ENCODE results near the gene ANTKMT.
A peak's percentile ranks its signal among the peaks of the same experiment; 100 is the strongest.

Gene ANTKMT

DNA sequence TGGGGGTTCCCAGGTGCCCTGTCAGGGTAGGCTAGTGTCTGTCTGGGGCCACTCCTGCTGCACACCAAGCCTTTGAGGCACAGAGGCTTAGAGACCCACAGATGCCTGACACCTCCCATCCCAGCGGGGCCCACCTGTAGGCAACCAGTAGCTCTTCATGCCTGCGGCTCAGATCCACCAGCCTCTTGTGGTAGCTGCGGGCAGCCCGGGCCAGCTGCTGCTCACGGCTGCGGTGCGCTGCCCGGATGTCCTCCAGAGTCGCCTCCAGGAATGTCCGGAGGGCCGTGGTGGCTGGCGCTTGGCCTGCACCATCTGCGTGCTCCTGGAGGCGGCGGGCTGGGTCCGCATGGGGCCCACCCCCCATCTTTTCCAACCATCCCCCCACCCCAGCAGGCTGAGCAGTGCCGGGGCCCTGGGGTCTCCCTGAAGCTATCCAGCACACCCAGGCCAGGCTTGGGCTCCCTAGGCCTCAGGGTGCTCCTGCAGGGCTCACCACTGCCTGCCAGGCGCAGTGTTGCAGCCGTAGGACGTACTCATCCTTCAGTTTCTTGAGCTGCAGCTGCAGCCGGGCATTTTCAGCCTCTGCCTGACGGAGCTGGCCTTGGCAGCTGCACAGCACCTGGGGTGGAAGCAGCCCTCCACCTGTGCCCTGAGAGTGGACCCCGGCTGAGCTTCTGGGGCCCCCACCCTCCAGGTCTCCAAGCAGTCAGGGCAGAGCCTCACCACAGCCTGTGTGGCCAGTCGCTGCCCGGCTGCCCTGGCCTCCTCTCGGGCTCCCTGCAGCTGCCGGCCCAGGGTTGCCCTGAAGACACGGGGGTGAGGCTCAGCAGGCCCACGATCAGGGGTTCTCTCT lies 3.5 kb downstream of the ANTKMT start:
- TF ChIP-seq, protein P1, sequence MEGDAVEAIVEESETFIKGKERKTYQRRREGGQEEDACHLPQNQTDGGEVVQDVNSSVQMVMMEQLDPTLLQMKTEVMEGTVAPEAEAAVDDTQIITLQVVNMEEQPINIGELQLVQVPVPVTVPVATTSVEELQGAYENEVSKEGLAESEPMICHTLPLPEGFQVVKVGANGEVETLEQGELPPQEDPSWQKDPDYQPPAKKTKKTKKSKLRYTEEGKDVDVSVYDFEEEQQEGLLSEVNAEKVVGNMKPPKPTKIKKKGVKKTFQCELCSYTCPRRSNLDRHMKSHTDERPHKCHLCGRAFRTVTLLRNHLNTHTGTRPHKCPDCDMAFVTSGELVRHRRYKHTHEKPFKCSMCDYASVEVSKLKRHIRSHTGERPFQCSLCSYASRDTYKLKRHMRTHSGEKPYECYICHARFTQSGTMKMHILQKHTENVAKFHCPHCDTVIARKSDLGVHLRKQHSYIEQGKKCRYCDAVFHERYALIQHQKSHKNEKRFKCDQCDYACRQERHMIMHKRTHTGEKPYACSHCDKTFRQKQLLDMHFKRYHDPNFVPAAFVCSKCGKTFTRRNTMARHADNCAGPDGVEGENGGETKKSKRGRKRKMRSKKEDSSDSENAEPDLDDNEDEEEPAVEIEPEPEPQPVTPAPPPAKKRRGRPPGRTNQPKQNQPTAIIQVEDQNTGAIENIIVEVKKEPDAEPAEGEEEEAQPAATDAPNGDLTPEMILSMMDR (IDR thresholded peaks at IDR 0.05) = no peak
- Mint-ChIP-seq H3K36me3 (ENCODE audit: low read depth) (no peaks in the 10 kb centered on the region), H3K27ac (no peak overlapping the region), H3K9me3 (no peaks in the 10 kb centered on the region), H3K4me1 (peaks cover 10% of the 10 kb centered on the region), H3K4me3 (no peak overlapping the region), H3K27me3 (ENCODE audit: low read depth, poor library complexity) (peaks cover 12% of the 10 kb centered on the region)
- no peak for DNase-seq

DNA sequence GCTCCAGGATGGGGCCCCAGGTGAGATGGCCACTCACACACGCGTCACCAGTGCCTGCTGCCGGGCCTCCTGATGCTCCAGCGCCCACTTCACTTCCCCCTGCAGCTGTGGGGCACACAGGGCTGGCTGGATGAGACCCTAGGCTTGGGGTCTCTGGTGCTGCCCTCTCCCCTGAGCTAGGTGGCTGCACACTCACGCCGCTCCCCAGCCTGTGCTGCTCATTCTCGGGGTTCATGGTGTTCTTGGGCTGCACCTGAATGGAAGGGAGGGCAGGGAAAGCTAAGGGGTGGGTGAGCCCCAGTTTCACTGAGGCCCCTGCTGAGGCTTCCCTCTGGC lies 4.1 kb downstream of the ANTKMT start:
- no peaks in the 10 kb centered on the region for H3K9me3 Mint-ChIP-seq
- TF ChIP-seq, protein P1 (IDR thresholded peaks at IDR 0.05) = no peak
- H3K36me3 Mint-ChIP-seq (ENCODE audit: low read depth) = no peaks in the 10 kb centered on the region
- DNase-seq = no peak
- H3K4me3 Mint-ChIP-seq = no peak overlapping the region
- no peak overlapping the region for H3K27ac Mint-ChIP-seq
- H3K27me3 Mint-ChIP-seq (ENCODE audit: low read depth, poor library complexity) = peaks cover 12% of the 10 kb centered on the region
- peaks cover 4% of the 10 kb centered on the region for H3K4me1 Mint-ChIP-seq

DNA sequence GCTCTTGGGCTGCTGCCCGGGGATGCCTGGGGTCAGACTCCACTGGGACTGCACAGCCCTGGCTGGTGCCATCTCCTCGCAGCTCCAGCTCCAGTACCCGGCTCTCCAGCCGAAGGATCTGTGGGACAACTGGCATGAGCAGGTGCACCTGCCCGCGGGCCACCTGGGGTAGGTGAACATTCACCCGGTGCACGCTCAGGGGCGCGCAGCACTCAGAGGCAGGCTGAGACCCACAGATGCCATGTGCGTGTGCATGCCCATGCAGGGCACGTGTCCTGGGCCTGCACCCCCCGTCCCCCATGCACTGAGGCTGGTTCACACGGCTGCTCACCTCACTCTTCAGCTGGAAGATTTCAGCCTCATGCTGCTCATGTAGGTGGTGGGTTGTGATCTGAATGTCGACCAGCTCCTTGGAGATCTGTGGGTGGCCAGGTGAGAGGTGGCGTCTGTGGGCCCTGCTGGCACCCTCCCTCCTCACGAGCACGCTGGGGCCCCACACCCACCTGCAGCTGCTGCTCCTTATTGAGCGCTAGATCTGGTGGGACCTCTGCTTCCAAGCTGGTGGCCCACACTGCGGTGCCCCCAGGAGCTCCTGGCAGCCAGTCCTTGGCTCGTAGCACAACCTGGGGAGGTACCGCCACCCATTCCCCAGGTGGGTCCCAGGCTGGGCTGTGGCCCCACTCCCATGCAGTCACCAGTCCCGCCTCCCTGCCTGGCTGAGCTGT lies 4.7 kb downstream of the ANTKMT start:
- TF ChIP-seq, protein P1 (IDR thresholded peaks at IDR 0.05) = no peak

DNA sequence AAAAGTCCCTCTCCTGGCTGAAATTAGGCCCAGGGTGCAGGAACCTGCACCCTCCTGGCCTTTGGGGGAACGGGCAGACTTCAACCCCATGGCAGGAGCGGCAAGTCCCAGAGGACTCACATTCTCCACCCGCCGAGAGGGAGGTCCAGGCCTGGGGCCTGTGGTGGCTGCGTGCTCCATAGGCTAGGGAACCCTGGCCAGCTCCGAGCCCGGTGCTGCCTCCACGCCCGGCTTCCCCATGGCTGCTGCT lies 5.2 kb downstream of the ANTKMT start:
- Mint-ChIP-seq H3K9me3 (no peaks in the 10 kb centered on the region), H3K27me3 (ENCODE audit: low read depth, poor library complexity) (peaks cover 12% of the 10 kb centered on the region), H3K4me1 (no peaks in the 10 kb centered on the region), H3K4me3 (peak overlapping the region; percentile 72), H3K36me3 (ENCODE audit: low read depth) (no peaks in the 10 kb centered on the region), H3K27ac (no peak overlapping the region)
- TF ChIP-seq, protein P1 (IDR thresholded peaks at IDR 0.05) = no peak
- DNase-seq = no peak

More for the DNA sequence above, 4.7 kb downstream of the ANTKMT start:
- Mint-ChIP-seq H3K27ac (no peak overlapping the region), H3K36me3 (ENCODE audit: low read depth) (no peaks in the 10 kb centered on the region), H3K4me3 (no peak overlapping the region), H3K27me3 (ENCODE audit: low read depth, poor library complexity) (peaks cover 12% of the 10 kb centered on the region), H3K4me1 (no peaks in the 10 kb centered on the region), H3K9me3 (no peaks in the 10 kb centered on the region)
- no peak for DNase-seq

DNA sequence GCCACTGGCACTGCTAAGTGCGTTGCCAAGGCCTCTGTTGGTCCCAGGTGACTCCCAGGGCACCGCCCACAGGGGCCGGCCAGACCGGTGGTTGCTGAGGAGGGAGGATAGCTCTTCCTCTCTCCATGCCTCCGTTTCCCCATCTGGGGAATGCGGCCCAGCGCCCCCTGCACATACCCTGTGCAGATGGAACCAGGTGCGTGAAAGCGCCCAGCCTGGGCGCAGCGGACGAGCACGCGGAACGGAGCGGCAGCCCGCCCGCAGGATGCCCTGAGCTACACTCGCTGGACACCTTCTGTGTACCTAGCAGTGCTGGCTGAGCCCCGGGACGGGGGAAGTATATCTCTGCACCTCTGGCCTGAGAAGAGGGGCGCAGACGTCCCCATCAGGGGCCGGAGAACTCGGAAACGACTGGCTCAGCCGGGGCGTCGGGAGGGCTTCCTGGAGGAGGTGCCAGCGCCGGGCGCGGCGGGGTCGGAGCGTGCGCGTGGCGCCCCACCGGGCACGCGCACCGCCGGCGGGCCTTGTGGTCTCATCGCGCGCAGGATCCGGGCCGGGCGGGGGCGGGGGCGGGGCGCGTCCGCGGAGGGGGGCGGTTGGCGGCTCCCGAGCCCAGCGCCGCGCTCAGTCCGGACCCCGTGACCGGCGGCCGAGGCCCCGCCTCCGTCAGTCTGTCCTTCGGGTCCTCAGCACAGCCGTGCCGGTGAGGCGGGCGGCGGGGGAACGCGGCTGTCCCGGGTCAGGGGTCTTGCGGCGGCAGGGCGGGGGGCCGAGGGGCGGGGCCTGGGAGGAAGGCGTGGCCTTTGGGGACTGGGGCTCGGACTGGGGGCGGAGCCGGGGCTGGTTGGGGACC lies 5.7 kb downstream of the ANTKMT start, which contains the start of the genes CCDC78 and HAGHL:
CCDC78 (minus strand) TSS at position 6 of the 853 bp plus-strand sequence. CDS start 76 bp downstream, outside the sequence.
HAGHL (plus strand) TSS at position 669 of the 853 bp plus-strand sequence. CDS start 404 bp downstream, outside the sequence.
- no peak within 1 kb of the TSS for H3K27ac Mint-ChIP-seq
- no peaks in the 10 kb centered on the region for H3K4me1 Mint-ChIP-seq
- peaks cover 12% of the 10 kb centered on the region for H3K27me3 Mint-ChIP-seq (ENCODE audit: low read depth, poor library complexity)
- H3K36me3 Mint-ChIP-seq (ENCODE audit: low read depth) = no peaks in the 10 kb centered on the region
- peak within 1 kb of the TSS; percentile 72 for H3K4me3 Mint-ChIP-seq
- TF ChIP-seq, protein P1 (IDR thresholded peaks at IDR 0.05) = no peak
- DNase-seq = peak; percentile 90
- no peaks in the 10 kb centered on the region for H3K9me3 Mint-ChIP-seq
